IPS-20b (cell line): Measurements from ENCODE around the gene MKKS.

Source experiments
- H3K27ac ChIP-seq: one replicate; pipeline ENCODE4 v1.5.1; 2013; ENCODE audit warnings: low read length
- H3K27me3 ChIP-seq: 2 replicates; pipeline ENCODE4 v1.6.1; 2013; ENCODE audit warnings: mild to moderate bottlenecking, low read length, inconsistent platforms; ENCODE audit not compliant: insufficient read depth
- H3K36me3 ChIP-seq: 2 replicates; pipeline ENCODE4 v1.6.1; 2013; ENCODE audit warnings: low read depth, mild to moderate bottlenecking, inconsistent platforms, low read length, moderate library complexity; ENCODE audit not compliant: insufficient read depth
- H3K4me1 ChIP-seq: 2 replicates; pipeline ENCODE4 v1.6.1; 2013; ENCODE audit warnings: mild to moderate bottlenecking, control low read depth, inconsistent platforms, low read length, moderate library complexity; ENCODE audit not compliant: insufficient read depth
- H3K4me3 ChIP-seq: 2 replicates; pipeline ENCODE4 v1.5.1; 2013; ENCODE audit warnings: mild to moderate bottlenecking, low read length, inconsistent platforms
- H3K9ac ChIP-seq: 2 replicates; pipeline ENCODE4 v1.6.1; 2013; ENCODE audit warnings: low read depth, mild to moderate bottlenecking, inconsistent platforms, low read length, moderate library complexity
- H3K9me3 ChIP-seq: 2 replicates; pipeline ENCODE4 v1.6.1; 2013; ENCODE audit warnings: mild to moderate bottlenecking, low read depth, low read length, inconsistent platforms; ENCODE audit not compliant: insufficient read depth

The MKKS gene

GRCh38 chr20:10360878-10361277 is 73.1 kb downstream of the MKKS start:
- no peak overlapping the region for H3K4me3 ChIP-seq
- H3K27ac ChIP-seq: no peak overlapping the region
- no peaks in the 10 kb centered on the region for H3K4me1 ChIP-seq
- no peaks in the 10 kb centered on the region for H3K27me3 ChIP-seq
- H3K9ac ChIP-seq: no peak overlapping the region
- no peaks in the 10 kb centered on the region for H3K9me3 ChIP-seq
- no peaks in the 10 kb centered on the region for H3K36me3 ChIP-seq

DNA sequence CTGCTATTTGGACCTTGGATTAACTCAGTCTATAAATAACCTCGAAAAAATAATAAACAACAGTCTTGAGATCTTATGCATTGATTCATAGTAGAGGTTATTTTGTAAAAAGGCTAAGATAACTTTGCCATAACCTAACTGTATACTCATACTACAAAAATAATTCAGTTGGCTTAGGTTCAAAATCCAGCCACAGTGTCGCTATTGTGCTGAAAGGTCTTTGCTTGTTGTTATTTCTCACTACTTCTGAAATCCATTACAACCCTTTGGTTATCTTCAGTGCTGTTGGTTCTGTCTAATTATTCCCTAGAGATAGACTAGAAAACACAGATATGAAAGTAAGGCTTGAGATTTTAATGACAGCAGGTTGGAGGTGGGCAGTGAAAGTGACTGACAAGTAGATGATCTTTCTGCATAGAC is 74.4 kb downstream of the MKKS start:
- no peaks in the 10 kb centered on the region for H3K9me3 ChIP-seq
- no peak overlapping the region for H3K4me3 ChIP-seq
- no peak overlapping the region for H3K9ac ChIP-seq
- no peaks in the 10 kb centered on the region for H3K36me3 ChIP-seq
- H3K27me3 ChIP-seq: no peaks in the 10 kb centered on the region
- no peaks in the 10 kb centered on the region for H3K4me1 ChIP-seq
- no peak overlapping the region for H3K27ac ChIP-seq

- no peak overlapping the region for H3K27ac ChIP-seq
- H3K4me3 ChIP-seq: no peak overlapping the region
- peaks cover 7% of the 10 kb centered on the region; the same call in 1 of the 2 replicates for H3K4me1 ChIP-seq
- no peak overlapping the region for H3K9ac ChIP-seq
- no peaks in the 10 kb centered on the region for H3K9me3 ChIP-seq
- H3K27me3 ChIP-seq: no peaks in the 10 kb centered on the region
- H3K36me3 ChIP-seq: no peaks in the 10 kb centered on the region
Measured at GRCh38 chr20:10357974-10358373, 76.0 kb downstream of the MKKS start.

- no peak overlapping the region for H3K9ac ChIP-seq
- peaks cover 14% of the 10 kb centered on the region; the same call in 1 of the 2 replicates for H3K4me1 ChIP-seq
- H3K4me3 ChIP-seq: no peak overlapping the region
- no peaks in the 10 kb centered on the region for H3K27me3 ChIP-seq
- H3K9me3 ChIP-seq: no peaks in the 10 kb centered on the region
- no peak overlapping the region for H3K27ac ChIP-seq
- H3K36me3 ChIP-seq: no peaks in the 10 kb centered on the region
Measured at GRCh38 chr20:10357061-10357708, 76.8 kb downstream of the MKKS start.

DNA sequence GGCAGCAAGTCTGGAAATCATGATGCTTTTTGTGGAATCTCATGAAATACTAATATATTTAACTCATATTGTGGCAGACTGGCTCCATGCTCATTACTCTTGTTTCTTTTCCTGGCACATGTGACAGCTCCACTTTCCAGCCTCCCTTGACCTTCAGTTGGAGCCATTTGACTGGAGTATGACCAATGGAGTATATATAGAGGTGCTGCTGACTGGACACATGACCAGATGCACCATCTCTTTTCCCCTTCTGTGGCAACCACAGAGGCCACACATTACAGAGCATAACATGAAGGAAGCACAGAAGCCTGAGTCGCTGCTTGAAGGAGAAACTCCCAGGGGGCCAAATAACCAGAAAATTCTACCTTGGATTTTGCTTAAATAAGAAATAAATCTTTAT is 77.4 kb downstream of the MKKS start:
- Histone ChIP-seq H3K27ac (no peak overlapping the region), H3K9me3 (no peaks in the 10 kb centered on the region), H3K36me3 (no peaks in the 10 kb centered on the region), H3K4me3 (no peak overlapping the region), H3K27me3 (no peaks in the 10 kb centered on the region), H3K9ac (no peak overlapping the region), H3K4me1 (peaks cover 19% of the 10 kb centered on the region; the same call in 1 of the 2 replicates)

DNA sequence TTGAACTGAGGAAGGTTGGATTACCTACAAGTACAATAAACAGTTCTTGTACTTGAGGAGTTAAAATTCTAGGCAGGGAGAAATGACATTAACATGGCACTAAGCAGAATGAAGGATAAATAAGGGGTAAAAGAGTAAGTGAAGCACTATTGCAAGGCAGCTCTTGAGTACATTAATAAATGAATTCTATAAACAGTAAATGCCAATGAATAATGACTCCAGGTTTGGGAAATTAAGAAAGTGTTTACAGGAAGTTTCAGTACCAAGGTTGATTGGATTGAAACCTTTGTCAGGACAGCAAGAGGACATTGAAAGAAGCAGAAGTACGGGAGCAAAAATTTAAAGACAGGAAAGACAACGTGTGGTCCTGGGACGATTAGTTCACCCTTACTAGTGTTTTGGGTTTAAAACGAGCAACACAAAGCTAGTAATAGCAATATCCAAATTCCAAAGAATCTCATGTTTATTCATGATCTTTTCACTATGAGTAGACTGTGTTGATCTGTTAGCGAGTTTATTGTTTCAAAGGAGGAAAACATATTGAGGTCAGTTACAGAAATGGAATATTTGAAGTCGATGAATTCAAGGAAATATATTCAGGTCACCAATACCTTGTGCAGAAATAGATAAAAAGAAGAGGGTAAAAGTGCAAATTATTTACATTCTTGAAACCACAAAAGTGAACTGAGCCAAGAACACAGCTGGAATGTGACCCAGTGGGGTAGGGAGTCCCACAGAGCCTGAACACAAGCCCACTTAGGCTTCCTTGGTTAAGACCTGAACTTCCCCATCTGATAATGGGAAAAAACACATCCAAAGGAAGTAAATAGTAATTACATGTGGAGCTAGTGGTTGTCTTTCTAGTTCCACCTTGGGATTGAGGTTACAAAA is 80.8 kb downstream of the MKKS start:
- H3K9me3 ChIP-seq: no peaks in the 10 kb centered on the region
- H3K4me1 ChIP-seq: peaks cover 27% of the 10 kb centered on the region
- H3K27me3 ChIP-seq: no peaks in the 10 kb centered on the region
- no peak overlapping the region for H3K27ac ChIP-seq
- peak overlapping the region; percentile 23; the same call in 1 of the 2 replicates for H3K4me3 ChIP-seq
- H3K36me3 ChIP-seq: no peaks in the 10 kb centered on the region
- peak overlapping the region; percentile 14; the same call in 1 of the 2 replicates for H3K9ac ChIP-seq
